Measurements from ENCODE around the gene PLXNA2.

GRCh38 chr1:208250613-208251012 is 6.4 kb upstream of the PLXNA2 start:
- TF ChIP-seq, protein P1, sequence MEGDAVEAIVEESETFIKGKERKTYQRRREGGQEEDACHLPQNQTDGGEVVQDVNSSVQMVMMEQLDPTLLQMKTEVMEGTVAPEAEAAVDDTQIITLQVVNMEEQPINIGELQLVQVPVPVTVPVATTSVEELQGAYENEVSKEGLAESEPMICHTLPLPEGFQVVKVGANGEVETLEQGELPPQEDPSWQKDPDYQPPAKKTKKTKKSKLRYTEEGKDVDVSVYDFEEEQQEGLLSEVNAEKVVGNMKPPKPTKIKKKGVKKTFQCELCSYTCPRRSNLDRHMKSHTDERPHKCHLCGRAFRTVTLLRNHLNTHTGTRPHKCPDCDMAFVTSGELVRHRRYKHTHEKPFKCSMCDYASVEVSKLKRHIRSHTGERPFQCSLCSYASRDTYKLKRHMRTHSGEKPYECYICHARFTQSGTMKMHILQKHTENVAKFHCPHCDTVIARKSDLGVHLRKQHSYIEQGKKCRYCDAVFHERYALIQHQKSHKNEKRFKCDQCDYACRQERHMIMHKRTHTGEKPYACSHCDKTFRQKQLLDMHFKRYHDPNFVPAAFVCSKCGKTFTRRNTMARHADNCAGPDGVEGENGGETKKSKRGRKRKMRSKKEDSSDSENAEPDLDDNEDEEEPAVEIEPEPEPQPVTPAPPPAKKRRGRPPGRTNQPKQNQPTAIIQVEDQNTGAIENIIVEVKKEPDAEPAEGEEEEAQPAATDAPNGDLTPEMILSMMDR (IDR thresholded peaks at IDR 0.05): no peak
- TF ChIP-seq EZH2 (IDR thresholded peaks at IDR 0.05; ENCODE audit: borderline replicate concordance, insufficient read depth, low read depth, low read length, poor library complexity, severe bottlenecking): no peak
